MM.1S (cell line): ENCODE results near the gene RAPGEF4.

Source experiments
- DNase-seq: peaks from one replicate; pipeline ENCODE4 v3.0.0-alpha.2; 2015
- H2AFZ ChIP-seq: fragments of 300-600 bp; sonication (generic); 2 replicates; pipeline ENCODE4 v1.6.0; 2016; ENCODE audit warnings: antibody characterized with exemption, low read length
- H3F3A ChIP-seq: fragments of 300-600 bp; sonication (generic); 2 replicates; pipeline ENCODE4 v1.6.1; 2016; ENCODE audit warnings: mild to moderate bottlenecking, antibody characterized with exemption, low read length, moderate library complexity, mixed read lengths; ENCODE audit not compliant: insufficient read depth
- H3K27ac ChIP-seq: fragments of 300-600 bp; sonication (generic); 2 replicates; pipeline ENCODE4 v1.5.1; 2016; ENCODE audit warnings: mild to moderate bottlenecking, low read length
- H3K27me3 ChIP-seq: fragments of 300-600 bp; sonication (generic); replicated peaks from 2 replicates; pipeline ENCODE4 v1.6.0; 2016; ENCODE audit warnings: low read length; ENCODE audit not compliant: insufficient read depth
- H3K36me3 ChIP-seq: fragments of 300-600 bp; sonication (generic); replicated peaks from 2 replicates; pipeline ENCODE4 v1.6.1; 2016; ENCODE audit warnings: mild to moderate bottlenecking, low read length, mixed read lengths; ENCODE audit not compliant: insufficient read depth
- H3K4me1 ChIP-seq: fragments of 300-600 bp; sonication (generic); 2 replicates; pipeline ENCODE4 v1.6.1; 2016; ENCODE audit warnings: low read length, mixed read lengths
- H3K4me2 ChIP-seq: fragments of 300-600 bp; sonication (generic); 2 replicates; pipeline ENCODE4 v1.6.0; 2016; ENCODE audit warnings: low read depth, low read length
- H3K4me3 ChIP-seq: fragments of 300-600 bp; sonication (generic); 2 replicates; pipeline ENCODE4 v1.5.1; 2016; ENCODE audit warnings: low read length, mixed read lengths
- H3K79me2 ChIP-seq: fragments of 300-600 bp; sonication (generic); 2 replicates; pipeline ENCODE4 v1.6.1; 2016; ENCODE audit warnings: mixed run types, low read length, mixed read lengths
- H3K9ac ChIP-seq: fragments of 300-600 bp; sonication (generic); 2 replicates; pipeline ENCODE4 v1.6.1; 2016; ENCODE audit warnings: low read length, mixed read lengths
- H3K9me2 ChIP-seq: fragments of 300-600 bp; sonication (generic); replicated peaks from 2 replicates; pipeline ENCODE4 v1.6.1; 2016; ENCODE audit warnings: mild to moderate bottlenecking, low read length, mixed read lengths; ENCODE audit not compliant: insufficient read depth
- H3K9me3 ChIP-seq: fragments of 300-600 bp; sonication (generic); replicated peaks from 2 replicates; pipeline ENCODE4 v1.6.1; 2016; ENCODE audit warnings: mild to moderate bottlenecking, low read length, mixed read lengths; ENCODE audit not compliant: insufficient read depth
- H4K20me1 ChIP-seq: fragments of 300-600 bp; sonication (generic); 2 replicates; pipeline ENCODE4 v1.6.1; 2016; ENCODE audit warnings: mild to moderate bottlenecking, low read length, moderate library complexity, mixed read lengths; ENCODE audit not compliant: insufficient read depth
- EZH2 ChIP-seq: fragments of 300-600 bp; sonication (generic); optimal IDR thresholded peaks from 2 replicates; pipeline ENCODE3; 2017; ENCODE audit warnings: low read depth, mild to moderate bottlenecking, antibody characterized with exemption, low read length, mixed read lengths
- EZH2phosphoT487 ChIP-seq: fragments of 300-600 bp; sonication (generic); IDR thresholded peaks from 2 replicates; pipeline ENCODE4 v1.6.1; 2018; ENCODE audit warnings: antibody characterized with exemption, low read length
- TF ChIP-seq, protein P1 (sequence below): fragments of 300-600 bp; sonication (generic); IDR thresholded peaks from 2 replicates; pipeline ENCODE4 v1.5.1; 2016; ENCODE audit warnings: antibody characterized with exemption, low read length, mixed read lengths

RAPGEF4 gene

DNA sequence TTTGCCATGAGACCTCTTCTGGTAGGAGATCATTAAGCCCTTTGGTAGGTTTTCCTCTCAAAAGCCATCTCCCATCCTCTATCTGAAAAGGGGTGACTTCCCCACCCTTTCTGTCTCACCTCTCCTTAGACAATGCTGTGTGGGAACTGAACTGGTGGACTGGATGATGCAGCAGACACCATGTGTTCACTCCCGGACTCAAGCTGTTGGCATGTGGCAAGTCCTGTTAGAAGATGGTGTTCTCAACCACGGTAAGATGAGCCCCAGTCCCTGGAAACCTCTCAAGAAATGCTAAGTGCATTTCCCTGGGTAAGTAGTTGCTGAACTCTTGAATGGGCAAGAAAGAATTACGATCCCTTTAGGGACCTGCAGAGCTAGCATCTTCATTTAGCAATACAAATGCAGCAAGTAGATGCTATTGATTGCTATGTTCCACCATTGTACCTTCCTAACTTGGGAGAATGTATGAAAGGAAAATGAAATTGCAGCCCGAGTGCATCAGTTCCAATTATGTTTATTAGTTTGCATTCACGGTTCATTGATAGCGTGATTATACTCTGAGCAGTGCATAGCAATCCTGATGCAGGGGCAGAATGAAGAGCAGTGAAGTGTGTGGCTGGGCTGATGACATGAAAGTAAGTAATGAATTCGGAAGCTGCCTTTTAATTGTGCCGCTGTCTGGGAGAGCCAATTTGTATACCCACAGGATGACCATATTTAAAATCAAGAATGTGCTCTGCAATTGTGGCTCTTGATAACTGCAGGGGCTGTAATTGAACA is 230.0 kb downstream of the RAPGEF4 start:
- DNase-seq, result no peak
- Histone ChIP-seq H3K9ac (no peak overlapping the region), H3K9me2 (no peaks in the 10 kb centered on the region), H3K27ac (no peak overlapping the region), H3K4me3 (no peak overlapping the region), H3K79me2 (no peaks in the 10 kb centered on the region), H3K36me3 (no peaks in the 10 kb centered on the region), H3K9me3 (no peaks in the 10 kb centered on the region), H3F3A (no peaks in the 10 kb centered on the region), H2AFZ (no peak overlapping the region), H3K27me3 (no peaks in the 10 kb centered on the region), H4K20me1 (no peaks in the 10 kb centered on the region), H3K4me1 (no peaks in the 10 kb centered on the region), H3K4me2 (no peak overlapping the region)
- TF ChIP-seq EZH2phosphoT487 (no peak), EZH2 (no peak)
- TF ChIP-seq, protein P1, sequence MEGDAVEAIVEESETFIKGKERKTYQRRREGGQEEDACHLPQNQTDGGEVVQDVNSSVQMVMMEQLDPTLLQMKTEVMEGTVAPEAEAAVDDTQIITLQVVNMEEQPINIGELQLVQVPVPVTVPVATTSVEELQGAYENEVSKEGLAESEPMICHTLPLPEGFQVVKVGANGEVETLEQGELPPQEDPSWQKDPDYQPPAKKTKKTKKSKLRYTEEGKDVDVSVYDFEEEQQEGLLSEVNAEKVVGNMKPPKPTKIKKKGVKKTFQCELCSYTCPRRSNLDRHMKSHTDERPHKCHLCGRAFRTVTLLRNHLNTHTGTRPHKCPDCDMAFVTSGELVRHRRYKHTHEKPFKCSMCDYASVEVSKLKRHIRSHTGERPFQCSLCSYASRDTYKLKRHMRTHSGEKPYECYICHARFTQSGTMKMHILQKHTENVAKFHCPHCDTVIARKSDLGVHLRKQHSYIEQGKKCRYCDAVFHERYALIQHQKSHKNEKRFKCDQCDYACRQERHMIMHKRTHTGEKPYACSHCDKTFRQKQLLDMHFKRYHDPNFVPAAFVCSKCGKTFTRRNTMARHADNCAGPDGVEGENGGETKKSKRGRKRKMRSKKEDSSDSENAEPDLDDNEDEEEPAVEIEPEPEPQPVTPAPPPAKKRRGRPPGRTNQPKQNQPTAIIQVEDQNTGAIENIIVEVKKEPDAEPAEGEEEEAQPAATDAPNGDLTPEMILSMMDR, result no peak

DNA sequence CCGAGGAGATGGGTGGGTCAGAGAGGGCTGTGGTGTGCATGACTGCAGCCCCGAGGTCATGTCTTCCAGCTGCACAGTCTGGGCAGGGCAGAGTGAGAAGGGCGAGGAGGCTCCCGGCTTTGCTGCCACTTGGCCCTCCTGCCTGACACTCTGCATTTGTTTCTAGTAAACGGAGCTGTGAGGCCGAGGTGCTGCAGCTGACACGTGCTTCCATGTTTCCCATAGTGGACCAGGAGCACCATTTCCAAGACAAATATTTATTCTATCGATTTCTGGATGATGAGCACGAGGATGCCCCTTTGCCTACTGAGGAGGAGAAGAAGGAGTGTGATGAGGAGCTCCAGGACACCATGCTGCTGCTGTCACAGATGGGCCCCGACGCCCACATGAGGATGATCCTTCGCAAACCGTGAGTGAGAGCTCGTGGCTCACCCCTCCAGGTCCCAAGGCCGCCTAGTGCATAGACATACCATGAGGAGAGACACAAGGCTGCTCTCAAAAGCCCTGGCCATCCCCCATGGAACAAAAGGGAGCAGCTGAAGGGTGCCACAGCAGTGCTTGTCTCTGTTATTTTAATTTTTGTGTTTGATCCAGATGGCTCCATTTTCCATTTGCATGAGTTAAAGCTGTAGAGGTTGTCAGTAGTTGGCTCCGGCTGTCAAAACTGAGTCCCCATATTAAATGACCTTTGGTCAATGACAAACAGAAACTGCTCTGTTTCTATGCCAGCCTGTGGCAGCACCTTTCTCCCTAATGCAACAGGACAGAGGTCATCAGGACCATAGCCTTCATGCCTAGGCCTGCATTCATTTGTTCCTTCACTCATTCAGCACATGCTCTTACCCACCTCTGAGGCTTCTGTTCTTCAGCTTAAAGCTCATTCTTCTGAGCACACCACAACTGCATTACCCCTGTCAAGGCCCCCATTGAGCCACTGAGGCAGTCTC is 231.7 kb downstream of the RAPGEF4 start:
- H4K20me1 ChIP-seq, result no peaks in the 10 kb centered on the region
- no peak overlapping the region for H3K4me2 ChIP-seq
- no peaks in the 10 kb centered on the region for H3K79me2 ChIP-seq
- TF ChIP-seq EZH2 (no peak), EZH2phosphoT487 (no peak)
- TF ChIP-seq, protein P1, result no peak
- H3K4me3 ChIP-seq, result no peak overlapping the region
- no peak overlapping the region for H3K27ac ChIP-seq
- H3K4me1 ChIP-seq, result no peaks in the 10 kb centered on the region
- H3K27me3 ChIP-seq, result no peaks in the 10 kb centered on the region
- H2AFZ ChIP-seq, result no peak overlapping the region
- no peaks in the 10 kb centered on the region for H3K9me3 ChIP-seq
- H3K9me2 ChIP-seq, result no peaks in the 10 kb centered on the region
- H3K9ac ChIP-seq, result no peak overlapping the region
- DNase-seq, result no peak
- no peaks in the 10 kb centered on the region for H3K36me3 ChIP-seq
- no peaks in the 10 kb centered on the region for H3F3A ChIP-seq

DNA sequence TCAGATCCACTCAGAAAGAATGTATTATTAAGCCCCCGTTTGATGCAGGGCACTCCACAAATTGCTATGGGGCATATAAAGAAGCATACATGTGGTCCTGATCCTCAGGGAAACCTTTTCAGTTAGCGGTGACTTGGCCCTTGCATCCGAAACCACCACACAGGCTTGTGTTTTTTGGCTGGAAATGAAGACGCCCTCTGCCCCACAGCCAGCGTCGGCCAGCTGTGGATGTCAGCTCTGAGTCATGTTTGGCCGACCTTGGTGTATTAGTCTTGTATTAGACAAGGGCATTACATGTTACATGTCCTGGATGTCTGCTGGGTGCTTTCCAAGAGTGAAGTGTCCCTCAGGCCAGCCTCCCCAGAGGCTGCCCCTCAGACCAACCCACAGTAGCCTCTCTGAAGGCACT is 232.4 kb downstream of the RAPGEF4 start:
- no peak for DNase-seq

More for the DNA sequence above, 232.4 kb downstream of the RAPGEF4 start:
- Histone ChIP-seq H3K9ac (no peak overlapping the region), H3K27ac (no peak overlapping the region), H3K36me3 (no peaks in the 10 kb centered on the region), H3K4me2 (no peak overlapping the region), H3K9me2 (no peaks in the 10 kb centered on the region), H3K27me3 (no peaks in the 10 kb centered on the region), H3K4me1 (no peaks in the 10 kb centered on the region), H3K4me3 (no peak overlapping the region), H3K79me2 (no peaks in the 10 kb centered on the region), H3K9me3 (no peaks in the 10 kb centered on the region), H4K20me1 (no peaks in the 10 kb centered on the region), H3F3A (no peaks in the 10 kb centered on the region), H2AFZ (no peak overlapping the region)
- TF ChIP-seq EZH2phosphoT487, result no peak
- TF ChIP-seq EZH2, result no peak
- TF ChIP-seq, protein P1, result no peak
